KG1 (cell line): Measurements from ENCODE around the gene DPYD.

ENCODE experiments used
- DNase-seq: peaks from one replicate; lab custom pipeline; 2025; lab: John Stamatoyannopoulos, UW

DPYD gene

GRCh38 chr1:97610102-97610501 lies 310.7 kb downstream of the DPYD start:
- DNase-seq = no peak

- no peak for DNase-seq
Measured at GRCh38 chr1:97608272-97608671, 312.6 kb downstream of the DPYD start.

- peak; percentile 29 for DNase-seq
Measured at GRCh38 chr1:97603776-97604175, 317.1 kb downstream of the DPYD start.

GRCh38 chr1:97603218-97603617 lies 317.6 kb downstream of the DPYD start:
- no peak for DNase-seq

- DNase-seq = no peak
Measured at GRCh38 chr1:97599447-97599846, 321.4 kb downstream of the DPYD start.

- DNase-seq = no peak
Measured at GRCh38 chr1:97593192-97593591, 327.6 kb downstream of the DPYD start.

- DNase-seq = no peak
Measured at GRCh38 chr1:97588772-97589171, 332.1 kb downstream of the DPYD start.

GRCh38 chr1:97581614-97582051 lies 339.2 kb downstream of the DPYD start:
- no peak for DNase-seq

GRCh38 chr1:97577613-97578012 lies 343.2 kb downstream of the DPYD start:
- DNase-seq = no peak

- no peak for DNase-seq
Measured at GRCh38 chr1:97573553-97573952, 347.3 kb downstream of the DPYD start.

- DNase-seq = no peak
Measured at GRCh38 chr1:97572561-97572960, 348.3 kb downstream of the DPYD start.

GRCh38 chr1:97571760-97572159 lies 349.1 kb downstream of the DPYD start:
- DNase-seq = no peak

- no peak for DNase-seq
Measured at GRCh38 chr1:97570691-97571090, 350.1 kb downstream of the DPYD start.

GRCh38 chr1:97567000-97567749 lies 353.7 kb downstream of the DPYD start:
- no peak for DNase-seq

GRCh38 chr1:97565886-97566285 lies 354.9 kb downstream of the DPYD start:
- no peak for DNase-seq

GRCh38 chr1:97563926-97564325 lies 356.9 kb downstream of the DPYD start:
- DNase-seq = no peak

- no peak for DNase-seq
Measured at GRCh38 chr1:97562081-97562480, 358.8 kb downstream of the DPYD start.

- DNase-seq = no peak
Measured at GRCh38 chr1:97560714-97561113, 360.1 kb downstream of the DPYD start.

- DNase-seq = no peak
Measured at GRCh38 chr1:97553971-97554370, 366.9 kb downstream of the DPYD start.

GRCh38 chr1:97551113-97551512 lies 369.7 kb downstream of the DPYD start:
- no peak for DNase-seq

- DNase-seq = no peak
Measured at GRCh38 chr1:97545446-97545845, 375.4 kb downstream of the DPYD start.

- no peak for DNase-seq
Measured at GRCh38 chr1:97540346-97540888, 380.4 kb downstream of the DPYD start.

GRCh38 chr1:97538113-97538512 lies 382.7 kb downstream of the DPYD start:
- no peak for DNase-seq

GRCh38 chr1:97533358-97533757 lies 387.5 kb downstream of the DPYD start:
- no peak for DNase-seq
